SIG-M5 treated with dmso at 0.1 percent for 504 hours (cell line): Measurements from ENCODE around the gene DGCR2.
"Not testable (repeated sequence)": the region's sequence is repeated elsewhere in the genome, so short reads cannot be mapped to it uniquely, and the experiment has no call there.

ENCODE experiments used
- DNase-seq: peaks from one replicate; lab custom pipeline; 2025; ENCODE audit not compliant: unreplicated experiment; lab: John Stamatoyannopoulos, UW

Gene DGCR2

DNA sequence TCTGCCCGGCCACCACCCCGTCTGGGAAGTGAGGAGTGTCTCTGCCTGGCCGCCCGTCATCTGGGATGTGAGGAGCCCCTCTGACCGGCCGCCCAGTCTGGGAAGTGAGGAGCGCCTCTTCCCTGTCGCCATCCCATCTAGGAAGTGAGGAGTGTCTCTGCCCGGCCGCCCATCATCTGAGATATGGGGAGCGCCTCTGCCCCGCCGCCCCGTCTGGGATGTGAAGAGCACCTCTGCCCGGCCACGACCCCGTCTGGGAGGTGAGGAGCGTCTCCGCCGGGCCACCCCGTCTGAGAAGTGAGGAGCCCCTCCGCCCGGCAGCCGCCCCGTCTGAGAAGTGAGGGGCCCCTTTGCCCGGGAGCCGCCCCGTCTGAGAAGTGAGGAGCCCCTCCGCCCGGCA, 38.1 kb downstream of the DGCR2 start:
- DNase-seq: not testable (repeated sequence)

DNA sequence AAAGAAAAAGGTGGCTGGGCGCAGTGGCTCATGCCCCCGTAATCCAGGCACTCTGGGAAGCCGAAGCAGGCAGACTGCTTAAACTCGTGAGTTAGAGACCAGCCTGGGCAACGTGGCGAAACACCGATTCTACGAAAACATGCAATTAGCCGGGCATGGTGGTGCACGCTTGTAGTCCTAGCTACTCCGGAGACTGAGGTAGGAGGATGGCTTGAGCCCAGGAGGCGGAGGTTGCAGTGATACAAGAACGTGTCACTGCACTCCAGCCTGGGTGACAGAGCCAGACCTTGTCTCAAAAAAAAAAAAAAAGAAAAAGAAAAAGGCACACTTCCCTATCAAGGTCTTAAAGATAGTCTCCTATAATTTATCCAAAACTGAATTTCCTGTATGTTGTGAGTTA, 39.4 kb downstream of the DGCR2 start:
- DNase-seq: no peak

DNA sequence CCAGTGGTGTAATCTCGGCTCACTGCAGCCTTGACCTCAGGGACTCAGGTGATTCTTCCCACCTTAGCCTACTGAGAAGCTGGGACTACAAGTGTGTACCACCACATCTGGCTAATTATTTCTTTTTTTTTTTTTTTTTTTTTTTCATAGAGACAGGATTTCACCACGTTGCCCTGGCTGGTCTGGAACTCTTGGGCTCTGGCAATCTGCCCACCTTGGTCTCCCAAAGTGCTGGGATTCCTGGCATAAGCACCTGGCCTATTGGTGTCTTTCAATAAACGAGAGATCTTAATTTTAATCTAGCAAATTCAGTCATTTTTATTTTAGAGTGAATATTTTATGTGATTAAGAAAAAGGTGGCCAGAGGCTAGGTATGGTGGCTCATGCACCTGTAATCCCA, 40.1 kb downstream of the DGCR2 start:
- no peak for DNase-seq

DNA sequence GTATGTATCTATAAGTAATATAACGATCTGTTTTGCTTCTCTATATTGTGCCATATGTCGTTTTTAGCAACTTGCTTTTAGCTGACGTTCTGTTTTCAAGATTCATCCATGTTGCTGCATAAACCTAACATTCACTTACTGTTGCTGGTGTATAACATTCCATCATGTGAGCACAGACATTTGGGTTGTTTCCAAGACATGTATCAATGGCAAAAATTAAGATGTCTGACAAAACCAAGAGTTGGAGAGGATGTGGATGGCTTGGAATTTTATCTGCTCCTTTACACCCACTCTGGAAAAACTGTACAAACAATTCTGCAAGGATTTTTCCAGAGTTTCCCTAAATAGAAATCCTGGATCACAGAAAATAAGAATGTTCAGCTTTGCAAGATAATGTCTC, 40.9 kb downstream of the DGCR2 start:
- DNase-seq: no peak

DNA sequence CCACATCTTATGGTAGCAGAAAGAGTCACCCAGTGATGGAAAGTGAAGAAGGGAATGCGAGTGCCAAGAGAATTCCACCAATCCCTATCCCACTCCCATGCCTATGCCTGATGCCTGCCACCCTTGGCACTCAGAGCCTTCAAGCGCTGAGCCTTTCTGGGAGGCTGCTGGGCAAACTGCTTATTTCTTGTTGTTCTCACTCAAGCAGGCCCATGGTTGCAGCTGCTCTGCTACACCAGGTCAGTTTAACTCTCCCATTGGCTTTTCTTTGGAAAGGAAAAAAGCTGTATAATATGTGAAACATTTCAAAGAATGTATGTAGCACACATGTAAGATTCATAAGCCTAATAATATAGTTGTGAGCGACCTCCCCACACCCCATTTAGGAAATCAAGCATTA, 41.4 kb downstream of the DGCR2 start:
- no peak for DNase-seq

DNA sequence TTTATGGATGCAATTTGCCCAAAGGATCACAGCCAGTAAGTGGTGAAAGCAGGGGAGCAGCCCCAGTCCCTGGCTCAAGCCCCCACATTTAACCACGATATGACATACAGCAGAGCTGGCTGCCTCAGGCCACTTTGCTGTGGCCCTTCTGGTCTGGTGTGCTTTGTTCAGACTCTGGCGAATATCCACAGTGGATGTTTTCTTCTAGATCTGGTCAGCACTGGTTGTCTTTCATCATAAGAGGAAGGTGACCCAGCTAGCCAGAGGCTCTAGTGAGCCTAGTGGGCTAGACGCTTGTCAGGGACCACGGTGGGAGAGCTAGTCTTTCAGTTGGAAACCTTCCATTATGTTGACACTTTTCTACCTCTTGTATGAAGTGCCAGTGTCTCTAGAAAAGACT, 42.5 kb downstream of the DGCR2 start:
- no peak for DNase-seq

DNA sequence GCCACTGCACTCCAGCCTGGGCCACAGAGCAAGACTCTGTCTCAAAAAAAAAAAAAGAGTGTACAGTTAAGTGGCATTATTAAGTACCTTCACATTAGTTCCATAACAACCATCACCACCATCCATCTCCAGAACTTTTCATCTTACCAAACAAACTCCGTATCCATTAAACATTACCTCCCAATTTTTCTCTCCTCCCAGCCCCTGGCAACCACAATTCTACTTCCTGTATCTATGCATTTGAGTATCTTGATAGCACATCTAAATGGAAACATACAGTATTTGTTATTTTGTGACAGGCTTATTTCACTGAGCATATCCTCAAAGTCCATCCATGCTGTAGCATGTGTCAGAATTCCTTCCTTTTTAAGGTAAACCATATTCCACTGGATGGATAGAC, 46.8 kb downstream of the DGCR2 start:
- no peak for DNase-seq

DNA sequence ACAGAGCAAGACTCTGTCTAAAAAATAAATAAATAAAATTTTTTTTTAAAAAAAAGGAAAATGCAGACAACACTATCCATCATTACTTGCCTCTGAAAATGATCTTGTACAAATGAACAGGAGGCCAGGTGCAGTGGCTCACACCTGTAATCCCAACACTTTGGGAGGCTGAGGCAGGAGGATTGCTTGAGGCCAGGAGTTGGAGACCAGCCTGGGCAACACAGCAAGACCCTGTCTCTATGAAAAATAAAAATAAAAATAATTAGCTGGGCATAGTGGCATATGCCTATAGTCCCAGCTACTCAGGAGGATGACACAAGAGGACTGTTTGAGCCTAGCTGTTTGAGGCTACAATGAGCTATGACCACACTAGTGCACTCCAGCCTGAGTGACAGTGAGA, 49.4 kb downstream of the DGCR2 start:
- not testable (repeated sequence) for DNase-seq

DNA sequence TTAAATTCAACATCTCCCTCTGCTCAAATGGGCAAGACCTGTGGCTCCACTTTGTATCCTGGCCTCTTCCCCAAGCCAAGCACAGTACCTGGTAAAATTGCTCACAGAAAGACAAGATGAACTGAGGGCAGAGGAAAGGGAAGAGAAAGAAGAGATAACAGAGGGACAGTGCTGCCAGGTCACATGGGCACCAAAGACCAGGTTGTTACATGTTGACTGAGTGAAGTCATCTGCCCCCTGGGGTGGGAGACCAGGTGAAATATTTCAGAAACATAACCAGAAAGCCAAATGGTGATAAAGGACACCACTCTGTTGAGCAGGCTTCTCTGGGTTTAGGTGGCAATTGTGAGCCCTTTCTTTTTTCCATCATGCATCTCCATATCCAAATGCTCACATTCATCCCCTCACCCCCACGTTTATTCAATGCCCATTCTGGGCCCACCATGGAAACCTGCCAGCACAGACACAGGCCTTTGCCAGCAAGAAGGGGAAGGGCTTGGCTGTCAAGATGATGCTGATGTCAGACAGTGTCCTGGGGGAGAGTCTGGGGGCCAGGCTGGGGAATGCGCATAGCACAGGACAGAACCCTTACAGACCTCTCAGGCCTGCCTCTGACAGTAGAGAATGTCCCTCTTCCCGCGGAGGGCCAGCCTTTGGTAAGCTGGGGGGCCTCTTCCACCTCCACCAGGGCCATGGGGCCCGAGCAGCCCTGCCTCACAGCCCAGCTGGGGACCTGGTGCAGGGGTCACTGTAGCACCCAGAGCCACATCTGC, 51.6 kb downstream of the DGCR2 start:
- DNase-seq: no peak

DNA sequence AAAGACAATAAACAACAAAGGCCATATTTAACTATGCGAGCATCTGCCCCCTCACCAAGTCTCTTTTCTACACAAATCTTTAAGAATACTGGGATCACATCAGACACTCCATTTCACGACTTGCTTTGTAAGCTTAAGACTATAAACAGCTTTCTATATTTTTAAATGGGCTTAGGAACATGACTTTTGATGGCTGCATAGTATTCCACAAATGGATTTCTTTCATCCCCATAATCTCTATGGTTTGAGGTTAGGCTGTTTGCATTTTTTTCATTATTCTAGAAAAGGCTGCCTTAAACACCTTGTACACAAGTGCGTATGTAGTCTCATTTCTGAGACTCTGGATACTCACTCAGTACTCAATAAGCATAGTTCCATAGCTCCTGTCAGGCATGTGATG, 52.8 kb downstream of the DGCR2 start:
- DNase-seq: no peak

DNA sequence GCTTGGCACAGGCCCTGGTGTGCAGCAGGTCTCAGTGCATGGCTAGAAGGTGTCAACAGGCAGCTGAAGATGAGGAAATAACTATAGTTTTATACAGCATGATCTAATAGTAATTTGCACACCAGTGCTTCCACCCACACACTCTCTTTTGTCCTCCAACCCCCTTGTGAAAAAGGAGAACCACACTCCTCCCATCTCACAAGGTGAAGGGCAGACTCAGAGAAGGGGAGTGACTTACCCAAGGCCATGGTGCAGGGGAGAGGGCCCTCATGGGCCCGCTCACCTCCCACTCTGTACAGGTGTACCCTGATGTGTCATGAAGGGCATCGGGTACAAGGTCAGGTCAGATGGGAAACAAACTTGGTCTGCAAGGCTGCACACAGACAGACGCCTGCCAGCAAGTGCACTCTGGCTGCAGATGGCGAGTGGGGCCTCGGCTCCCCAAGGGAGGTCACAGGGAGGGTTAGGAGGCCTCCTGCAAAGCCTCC, 53.4 kb downstream of the DGCR2 start:
- DNase-seq: no peak

DNA sequence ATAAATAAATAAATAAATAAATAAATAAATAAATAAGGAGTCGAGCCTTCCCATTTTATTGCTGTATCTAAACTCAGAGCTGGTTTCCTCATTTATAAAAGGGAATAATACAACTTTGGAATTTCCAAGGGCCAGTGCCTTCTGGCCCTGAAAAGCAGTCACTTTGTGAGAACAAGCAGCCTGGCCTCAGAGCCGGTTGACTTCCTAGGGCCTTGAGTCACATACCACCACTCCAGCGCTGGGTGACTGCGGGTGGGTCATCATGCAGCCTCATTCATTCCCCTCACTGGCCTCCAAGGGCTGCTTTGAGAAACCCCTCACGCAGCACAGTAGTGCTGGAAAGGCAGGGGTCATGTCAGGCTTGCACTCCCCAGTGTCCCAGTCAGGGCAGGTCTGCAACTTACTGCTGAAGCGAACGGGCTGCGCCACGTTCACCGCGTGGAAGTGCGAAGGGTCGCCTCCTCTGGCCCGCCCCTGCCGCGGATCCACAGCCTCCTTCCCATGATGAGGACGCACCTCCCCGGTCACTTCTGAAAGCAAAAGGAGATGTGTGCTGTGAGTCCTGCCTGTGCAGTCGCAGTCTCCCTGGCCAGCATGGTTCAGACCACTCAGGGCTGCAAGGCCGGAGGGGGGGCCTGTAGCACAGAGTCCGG, 54.4 kb downstream of the DGCR2 start:
- no peak for DNase-seq

DNA sequence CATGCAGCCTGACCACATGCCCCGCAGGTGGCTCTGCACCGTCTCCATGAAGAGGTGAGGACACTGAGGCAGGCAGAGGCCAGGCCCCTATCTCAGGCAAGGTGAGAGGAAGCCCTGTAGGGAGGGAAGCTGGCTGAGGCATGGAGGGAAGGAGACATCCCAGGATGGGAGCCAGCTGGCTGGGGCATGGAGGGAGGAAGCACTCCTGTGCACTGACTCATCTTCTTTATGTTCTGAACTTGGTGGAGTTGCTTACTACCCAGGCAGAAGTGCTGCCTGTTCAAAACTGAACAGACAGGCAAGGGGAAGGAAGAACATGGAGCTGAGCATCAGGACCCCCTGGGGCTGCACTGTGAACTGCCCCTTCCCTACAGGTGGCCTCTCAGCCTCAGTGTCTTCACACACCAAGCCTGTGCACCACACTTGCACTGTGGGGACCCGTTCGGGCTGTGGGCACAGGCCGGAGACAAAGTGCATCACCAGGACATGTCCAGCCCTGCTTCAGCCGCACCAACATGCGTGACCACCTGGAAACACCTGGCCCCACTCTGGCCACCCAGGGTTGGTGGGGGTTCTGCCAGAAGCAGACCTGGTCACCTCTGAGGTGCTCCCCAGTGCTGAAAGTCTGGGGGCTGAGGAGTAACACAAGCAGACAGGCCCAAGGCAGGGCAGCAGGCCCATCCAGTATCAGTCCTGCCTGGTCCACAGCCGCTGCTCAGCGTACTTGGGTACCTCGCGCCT, 55.5 kb downstream of the DGCR2 start:
- DNase-seq: no peak

DNA sequence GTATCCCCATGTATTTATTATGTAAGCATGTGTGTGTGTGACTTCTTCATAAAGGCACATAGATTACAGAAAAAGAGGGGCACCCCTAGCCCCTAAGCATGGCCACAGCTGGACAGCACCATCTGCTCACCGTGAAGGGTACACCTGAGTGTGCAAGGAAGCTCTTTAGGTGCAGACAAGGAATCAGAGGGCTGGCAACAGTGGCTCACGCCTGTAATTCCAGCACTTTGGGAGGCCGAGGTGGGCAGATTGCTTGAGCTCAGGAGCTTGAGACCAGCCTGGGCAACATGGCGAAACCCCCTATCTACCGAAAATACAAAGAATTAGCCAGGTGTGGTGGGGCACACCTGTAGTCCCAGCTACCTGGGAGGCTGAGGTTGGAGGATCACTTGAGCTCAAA, 56.3 kb downstream of the DGCR2 start:
- no peak for DNase-seq

DNA sequence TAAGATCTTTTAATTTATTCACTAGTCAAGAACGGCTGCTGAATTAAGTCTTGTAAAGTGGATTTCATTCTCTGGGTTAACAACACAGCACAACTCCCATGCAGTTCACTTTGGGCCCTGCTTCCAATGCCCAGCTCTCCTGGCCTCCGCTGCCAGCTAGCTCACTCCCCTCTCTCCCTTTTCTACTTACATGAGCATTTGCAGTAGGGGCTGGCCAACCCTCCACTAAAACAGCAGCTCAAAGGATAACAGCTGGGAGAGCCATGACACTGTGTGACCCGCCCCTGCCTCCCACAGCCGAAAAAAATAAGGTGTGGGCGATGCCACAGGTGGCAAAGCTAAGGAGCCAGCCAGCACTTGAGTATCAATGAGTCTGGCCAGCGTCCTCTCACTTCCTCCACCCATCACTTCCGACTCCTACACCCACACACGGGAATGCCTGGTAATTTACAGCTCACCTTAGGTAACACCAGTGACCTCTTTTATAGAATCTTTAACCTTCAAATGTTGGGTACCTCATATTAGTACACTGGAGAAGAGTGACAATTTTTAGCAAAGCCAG, 56.8 kb downstream of the DGCR2 start:
- DNase-seq: no peak

DNA sequence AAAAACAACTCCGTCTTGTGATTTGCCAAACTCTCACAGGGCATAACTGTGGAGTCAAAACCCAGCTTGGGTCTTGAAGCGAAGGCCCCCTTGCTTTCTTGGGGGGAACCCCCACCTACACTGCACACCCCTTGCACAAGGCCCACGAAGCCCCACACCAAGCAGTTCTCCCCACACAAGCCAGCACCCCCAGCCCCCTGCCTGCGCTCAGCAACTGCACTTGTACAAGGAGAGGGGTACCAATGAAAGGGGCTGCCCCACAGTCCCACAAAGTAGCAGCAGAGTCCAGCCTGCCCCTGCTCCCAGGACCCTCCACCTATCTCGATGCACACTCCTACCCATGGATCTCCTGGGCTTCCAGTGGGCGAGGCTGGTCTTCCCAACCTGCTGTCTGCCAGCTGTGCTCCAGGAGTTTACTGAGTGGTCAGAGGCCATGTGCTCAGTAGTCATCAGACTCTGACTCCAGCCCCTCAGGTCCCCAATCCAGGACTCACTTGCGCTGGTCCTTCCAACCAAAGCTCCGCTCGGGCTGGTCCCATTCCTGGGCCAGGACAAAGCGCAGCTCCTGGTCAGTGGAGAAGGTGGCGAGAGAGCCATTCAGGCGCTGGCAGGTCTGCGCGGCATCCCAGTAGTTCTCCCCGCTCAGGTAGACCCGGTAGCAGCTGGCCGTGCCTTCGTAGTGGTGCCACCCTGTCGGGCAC, 57.7 kb downstream of the DGCR2 start:
- no peak for DNase-seq

DNA sequence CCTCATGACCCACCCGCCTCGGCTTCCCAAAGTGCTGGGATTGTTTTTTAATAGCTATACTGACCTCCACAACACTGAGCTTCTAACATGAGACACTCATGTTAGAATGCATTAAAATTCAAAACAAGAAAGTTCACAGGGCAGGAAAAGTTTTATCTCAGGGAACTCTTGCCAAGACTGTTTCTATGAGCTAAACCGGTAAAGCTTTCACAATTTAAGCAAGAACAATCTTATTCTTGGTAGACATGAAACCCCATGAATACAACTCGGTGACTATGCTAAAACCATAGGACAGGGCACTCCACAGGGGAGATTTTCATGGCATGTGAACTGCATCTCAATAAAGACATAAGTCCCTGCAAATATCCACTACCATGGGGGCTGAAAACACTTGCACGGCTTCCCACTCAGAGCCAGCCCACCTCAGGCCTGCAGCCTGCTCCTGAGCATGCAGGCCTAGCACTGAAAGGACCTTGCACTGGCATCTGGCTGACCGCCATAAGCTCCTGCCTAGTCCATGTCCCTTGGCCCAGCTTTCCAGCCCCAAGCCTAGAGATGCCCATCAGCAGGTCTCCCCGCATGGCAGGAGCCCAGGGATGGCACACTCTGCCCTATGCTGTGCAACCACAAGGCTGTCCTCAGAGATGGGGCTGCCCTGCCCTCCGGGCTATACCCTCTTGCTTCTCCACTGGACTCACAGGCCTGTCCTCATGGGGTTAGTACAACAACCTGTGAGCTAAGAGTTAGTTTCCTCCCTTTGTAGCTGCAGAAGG, 58.4 kb downstream of the DGCR2 start:
- no peak for DNase-seq

DNA sequence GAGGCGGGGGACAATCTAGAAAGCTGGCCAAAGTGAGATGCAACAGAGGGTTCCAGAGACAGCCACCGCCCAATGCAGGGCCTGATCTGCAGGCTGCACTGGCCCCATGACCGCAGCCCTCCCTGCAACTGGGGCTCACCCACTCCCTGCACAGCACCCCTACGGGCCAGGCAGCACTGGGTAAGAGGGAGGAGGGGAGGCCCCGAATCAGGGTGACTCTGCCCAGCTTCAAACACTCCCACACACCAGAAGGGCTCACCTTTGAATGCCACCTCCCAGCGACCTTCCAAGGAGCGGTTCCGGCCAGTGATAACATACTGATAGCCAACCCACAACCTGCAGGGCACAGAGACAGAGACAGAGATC, 59.3 kb downstream of the DGCR2 start:
- no peak for DNase-seq

DNA sequence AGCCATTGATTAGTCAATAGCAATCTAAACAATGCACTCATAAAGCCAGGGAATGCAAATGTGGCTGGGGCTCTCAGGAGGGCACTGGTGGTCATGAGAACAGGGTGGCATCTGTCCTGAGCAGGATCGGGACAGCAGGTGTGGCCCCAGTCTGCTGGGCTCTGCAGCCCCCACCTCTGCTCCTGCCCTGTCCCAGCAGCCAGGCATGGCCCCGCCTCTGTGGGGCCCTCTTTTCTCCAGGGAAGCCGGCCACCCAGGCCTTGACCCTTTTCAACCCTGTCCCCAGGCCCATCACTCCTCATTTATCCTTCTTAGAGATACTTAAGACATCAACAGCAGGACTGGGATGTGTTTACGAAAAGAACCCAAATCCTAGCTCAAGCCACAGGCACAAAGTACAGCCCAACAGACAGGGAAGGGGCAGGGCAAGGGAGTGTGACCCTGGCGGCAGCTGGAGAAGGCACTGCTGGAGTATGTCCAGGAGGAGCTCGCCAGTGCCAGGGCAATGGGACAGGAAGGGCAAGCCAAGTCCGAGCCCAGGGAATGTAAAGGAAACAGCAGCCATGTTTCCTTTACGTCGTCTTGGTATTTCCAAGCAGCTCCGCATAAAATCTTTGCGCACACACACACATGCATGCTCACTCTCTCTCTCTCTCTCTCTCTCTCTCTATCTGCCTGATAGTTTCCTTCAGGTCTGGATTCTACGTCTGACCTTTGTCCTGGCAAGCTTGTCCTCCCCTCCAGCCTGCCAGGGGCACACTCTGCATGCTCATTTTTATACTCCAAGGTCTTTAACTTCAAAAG, 59.9 kb downstream of the DGCR2 start:
- DNase-seq: no peak
